GM12878 (cell line): Measurements from ENCODE around the gene SLC9A8.

Experiments
- BCL11A ChIP-seq: IDR thresholded peaks from 2 replicates; pipeline ENCODE4 v1.6.1; 2011; ENCODE audit warnings: low read depth, low read length
- CTCF ChIP-seq, 3 experiments: IDR thresholded peaks in 2 of 3; conservative IDR thresholded peaks in 1 of 3; 2 replicates each; pipeline ENCODE4 v1.5.1; 2011; ENCODE audit warnings: low read depth in 3 of 3, low read length in 3 of 3, mild to moderate bottlenecking in 3 of 3, control low read depth in 2 of 3, moderate library complexity in 2 of 3, inconsistent platforms in 1 of 3, mixed read lengths in 1 of 3; ENCODE audit not compliant: control insufficient read depth in 2 of 3, insufficient read depth in 1 of 3; ENCODE audit errors: extremely low read depth in 1 of 3
- EZH2 ChIP-seq: IDR thresholded peaks from 2 replicates; pipeline ENCODE4 v1.6.1; 2012; ENCODE audit warnings: low read depth, mild to moderate bottlenecking, control low read depth, inconsistent platforms, low read length, borderline replicate concordance; ENCODE audit not compliant: control insufficient read depth
- FOXM1 ChIP-seq: IDR thresholded peaks from 2 replicates; pipeline ENCODE4 v1.6.1; 2012; ENCODE audit warnings: low read depth, mild to moderate bottlenecking, inconsistent platforms, low read length, moderate library complexity
- LARP7 ChIP-seq: fragments of 450-650 bp; IDR thresholded peaks from 2 replicates; pipeline ENCODE4 v1.6.1; 2017; ENCODE audit warnings: mild to moderate bottlenecking
- MTA2 ChIP-seq: fragments of 450-650 bp; IDR thresholded peaks from 2 replicates; pipeline ENCODE4 v1.6.1; 2016; ENCODE audit warnings: low read depth, mild to moderate bottlenecking, moderate library complexity
- NR2C1 ChIP-seq: fragments of 450-650 bp; IDR thresholded peaks from 2 replicates; pipeline ENCODE4 v1.6.1; 2017; ENCODE audit warnings: antibody characterized with exemption, mild to moderate bottlenecking, moderate library complexity
- POLR2A ChIP-seq: IDR thresholded peaks from 2 replicates; pipeline ENCODE4 v1.6.1; 2011; ENCODE audit warnings: low read depth, mild to moderate bottlenecking, low read length
- PRDM15 ChIP-seq: fragments of 450-650 bp; formaldehyde crosslinking; IDR thresholded peaks from 2 replicates; pipeline ENCODE4 v1.4.0; 2020; ENCODE audit warnings: mild to moderate bottlenecking, moderate library complexity
- SUZ12 ChIP-seq: fragments of 200-600 bp; sonication (generic); IDR thresholded peaks from one replicate; pipeline ENCODE4 v1.6.1; 2018; ENCODE audit warnings: antibody characterized with exemption, mild to moderate bottlenecking; ENCODE audit not compliant: unreplicated experiment
- ZBTB4 ChIP-seq: fragments of 450-650 bp; formaldehyde crosslinking; IDR thresholded peaks from 2 replicates; pipeline ENCODE4 v1.4.0; 2022; ENCODE audit warnings: mild to moderate bottlenecking, moderate library complexity
- TF ChIP-seq, protein P1 (sequence below): IDR thresholded peaks from 2 replicates; pipeline ENCODE4 v1.6.1; 2012; ENCODE audit warnings: low read depth, low read length, improper control_type of control experiment
- TF ChIP-seq, protein P2 (sequence below): fragments of 450-650 bp; IDR thresholded peaks from 2 replicates; pipeline ENCODE4 v1.6.1; 2017; ENCODE audit warnings: mild to moderate bottlenecking
- TF ChIP-seq, protein P3 (sequence below): IDR thresholded peaks from 2 replicates; pipeline ENCODE4 v1.6.1; 2011; ENCODE audit warnings: low read depth, low read length, improper control_type of control experiment, borderline replicate concordance

DNA sequence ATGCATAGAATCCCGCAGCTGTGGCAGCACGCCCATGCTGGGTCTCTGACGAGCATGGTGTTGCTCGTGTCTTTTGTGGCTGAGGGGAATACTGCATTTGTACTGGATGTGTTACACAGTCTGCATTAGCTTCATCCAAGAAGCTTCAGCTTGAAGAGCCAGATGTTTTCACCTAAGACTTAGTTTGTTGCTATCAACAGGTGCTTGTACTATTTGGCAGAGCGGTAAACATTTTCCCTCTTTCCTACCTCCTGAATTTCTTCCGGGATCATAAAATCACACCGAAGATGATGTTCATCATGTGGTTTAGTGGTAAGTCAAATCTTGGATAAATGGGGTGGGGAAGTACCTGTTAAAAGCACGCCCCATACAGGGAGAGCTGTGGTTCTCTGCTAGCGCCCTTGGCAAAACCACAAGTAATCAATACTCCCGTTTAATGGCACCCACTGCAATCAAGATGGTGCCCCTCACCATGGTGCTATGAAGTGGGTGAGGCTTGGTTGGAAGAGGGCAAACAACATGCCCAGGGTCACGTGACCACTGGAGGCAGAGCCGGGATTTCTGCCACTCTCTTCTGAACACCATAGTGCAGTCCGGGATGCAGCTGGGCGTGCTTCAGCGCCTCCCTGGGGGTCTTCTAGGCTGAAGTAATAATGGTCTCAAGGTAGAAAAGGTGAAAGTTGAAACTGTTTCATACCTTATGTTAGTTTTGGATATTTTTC lies 68.3 kb downstream of the SLC9A8 start:
- no peak for TF ChIP-seq CTCF (IDR thresholded peaks at IDR 0.05 in 2 of 3, conservative IDR thresholded peaks at IDR 0.05 in 1 of 3; ENCODE audit: control insufficient read depth in 2 of 3, extremely low read depth in 1 of 3, insufficient read depth in 1 of 3, low read depth in 3 of 3, low read length in 3 of 3)
- TF ChIP-seq, protein P1, sequence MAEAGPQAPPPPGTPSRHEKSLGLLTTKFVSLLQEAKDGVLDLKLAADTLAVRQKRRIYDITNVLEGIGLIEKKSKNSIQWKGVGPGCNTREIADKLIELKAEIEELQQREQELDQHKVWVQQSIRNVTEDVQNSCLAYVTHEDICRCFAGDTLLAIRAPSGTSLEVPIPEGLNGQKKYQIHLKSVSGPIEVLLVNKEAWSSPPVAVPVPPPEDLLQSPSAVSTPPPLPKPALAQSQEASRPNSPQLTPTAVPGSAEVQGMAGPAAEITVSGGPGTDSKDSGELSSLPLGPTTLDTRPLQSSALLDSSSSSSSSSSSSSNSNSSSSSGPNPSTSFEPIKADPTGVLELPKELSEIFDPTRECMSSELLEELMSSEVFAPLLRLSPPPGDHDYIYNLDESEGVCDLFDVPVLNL, result no peak
- TF ChIP-seq PRDM15, result no peak
- TF ChIP-seq, protein P2, sequence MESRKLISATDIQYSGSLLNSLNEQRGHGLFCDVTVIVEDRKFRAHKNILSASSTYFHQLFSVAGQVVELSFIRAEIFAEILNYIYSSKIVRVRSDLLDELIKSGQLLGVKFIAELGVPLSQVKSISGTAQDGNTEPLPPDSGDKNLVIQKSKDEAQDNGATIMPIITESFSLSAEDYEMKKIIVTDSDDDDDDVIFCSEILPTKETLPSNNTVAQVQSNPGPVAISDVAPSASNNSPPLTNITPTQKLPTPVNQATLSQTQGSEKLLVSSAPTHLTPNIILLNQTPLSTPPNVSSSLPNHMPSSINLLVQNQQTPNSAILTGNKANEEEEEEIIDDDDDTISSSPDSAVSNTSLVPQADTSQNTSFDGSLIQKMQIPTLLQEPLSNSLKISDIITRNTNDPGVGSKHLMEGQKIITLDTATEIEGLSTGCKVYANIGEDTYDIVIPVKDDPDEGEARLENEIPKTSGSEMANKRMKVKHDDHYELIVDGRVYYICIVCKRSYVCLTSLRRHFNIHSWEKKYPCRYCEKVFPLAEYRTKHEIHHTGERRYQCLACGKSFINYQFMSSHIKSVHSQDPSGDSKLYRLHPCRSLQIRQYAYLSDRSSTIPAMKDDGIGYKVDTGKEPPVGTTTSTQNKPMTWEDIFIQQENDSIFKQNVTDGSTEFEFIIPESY, result no peak
- TF ChIP-seq MTA2, result no peak
- no peak for TF ChIP-seq EZH2
- TF ChIP-seq FOXM1, result no peak
- no peak for TF ChIP-seq ZBTB4 (CRISPR knock-in tag)
- TF ChIP-seq POLR2A, result no peak
- no peak for TF ChIP-seq SUZ12
- no peak for TF ChIP-seq NR2C1
- TF ChIP-seq, protein P3, sequence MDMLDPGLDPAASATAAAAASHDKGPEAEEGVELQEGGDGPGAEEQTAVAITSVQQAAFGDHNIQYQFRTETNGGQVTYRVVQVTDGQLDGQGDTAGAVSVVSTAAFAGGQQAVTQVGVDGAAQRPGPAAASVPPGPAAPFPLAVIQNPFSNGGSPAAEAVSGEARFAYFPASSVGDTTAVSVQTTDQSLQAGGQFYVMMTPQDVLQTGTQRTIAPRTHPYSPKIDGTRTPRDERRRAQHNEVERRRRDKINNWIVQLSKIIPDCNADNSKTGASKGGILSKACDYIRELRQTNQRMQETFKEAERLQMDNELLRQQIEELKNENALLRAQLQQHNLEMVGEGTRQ, result no peak
- no peak for TF ChIP-seq BCL11A
- no peak for TF ChIP-seq LARP7
